HepG2 (cell line): ENCODE measurements around the gene AHCYL1. TPM values are rescaled to one million over a fixed set of nuclear protein-coding genes. Genes with fewer than 3 reads are reported as not detected.

Experiments used
- ATAC-seq: fragments of 200-7000 bp; cut with Tn5 transposase; 3 replicates; pipeline ENCODE4 v1.9.1; 2020; ENCODE audit warnings: mild to moderate bottlenecking, moderate library complexity
- BruUV-seq: library from RNA; stranded (reverse); fragments of 400-500 nt; replicated peaks from 2 replicates; lab custom pipeline; 2021; lab: Mats Ljungman, UMichigan
- CTCF ChIA-PET: fragments of 300-600 bp; formaldehyde crosslinking; extraction: SDS; loops from one replicate; lab custom pipeline; 2021; ENCODE audit warnings: low total read pairs, inconsistent platforms, low intra/inter-chr PET ratio; lab: Yijun Ruan, JAX
- POLR2A ChIA-PET: fragments of 350-600 bp; sonication (Branson Sonifier 250); formaldehyde crosslinking; loops from one replicate; lab custom pipeline; 2020; ENCODE audit warnings: antibody characterized with exemption, inconsistent platforms; lab: Yijun Ruan, JAX
- DNase-seq: peaks from one replicate; pipeline ENCODE4 v3.0.0-alpha.2; 2015; ENCODE audit warnings: low spot score
- FAIRE-seq: peaks from 3 replicates; lab custom pipeline; 2011; peaks lifted over from hg19 to GRCh38; lab: Jason Lieb, UNC
- H2AFZ ChIP-seq: one replicate; pipeline ENCODE4 v1.6.1; 2011; ENCODE audit warnings: low read length, inconsistent platforms
- H3K27ac ChIP-seq: fragments of 300-600 bp; 3 replicates; pipeline ENCODE4 v1.8.0; 2011; ENCODE audit warnings: mixed run types, mild to moderate bottlenecking, mixed read lengths, low read length, inconsistent platforms; ENCODE audit not compliant: insufficient read depth; ENCODE audit errors: extremely low read length
- H3K27me3 ChIP-seq, 2 experiments: fragments of 200-600 bp in 1 of 2; 2 replicates in 1 of 2; 3 replicates in 1 of 2; pipeline versions ENCODE4 v1.6.0 to v1.8.0; 2011; ENCODE audit warnings: low read length in 2 of 2, mild to moderate bottlenecking in 2 of 2, moderate library complexity in 2 of 2, inconsistent platforms in 1 of 2; ENCODE audit not compliant: insufficient read depth in 2 of 2, control insufficient read depth in 1 of 2
- H3K36me3 ChIP-seq, 2 experiments: fragments of 200-600 bp in 1 of 2; replicated peaks in 1 of 2; 2 replicates in 1 of 2; 3 replicates in 1 of 2; pipeline versions ENCODE4 v1.5.1 to v1.8.0; 2011; ENCODE audit warnings: low read length in 2 of 2, inconsistent platforms in 1 of 2; ENCODE audit not compliant: insufficient read depth in 2 of 2, control insufficient read depth in 1 of 2
- H3K4me1 ChIP-seq: 2 replicates; pipeline ENCODE4 v1.5.1; 2012; ENCODE audit warnings: low read length, inconsistent platforms; ENCODE audit not compliant: insufficient read depth
- H3K4me2 ChIP-seq: 2 replicates; pipeline ENCODE4 v1.6.0; 2011; ENCODE audit warnings: low read depth, low read length, inconsistent platforms
- H3K4me3 ChIP-seq, 3 experiments: fragments of 200-600 bp in 1 of 3; sonication (generic), shearing (Covaris generic) in 1 of 3; replicated peaks in 1 of 3; 2 replicates each; pipeline ENCODE4 v1.5.1; 2011 to 2016; ENCODE audit warnings: low read length in 3 of 3, inconsistent platforms in 2 of 3, low read depth in 2 of 3, mild to moderate bottlenecking in 2 of 3, control low read depth in 1 of 3, mixed read lengths in 1 of 3; ENCODE audit not compliant: insufficient read depth in 1 of 3
- H3K79me2 ChIP-seq: one replicate; pipeline ENCODE4 v1.6.1; 2011; ENCODE audit warnings: low read length, inconsistent platforms; ENCODE audit not compliant: insufficient read depth
- H3K9ac ChIP-seq: 2 replicates; pipeline ENCODE4 v1.6.0; 2011; ENCODE audit warnings: mild to moderate bottlenecking, low read depth, low read length, inconsistent platforms; ENCODE audit not compliant: insufficient read depth
- H3K9me3 ChIP-seq: 2 replicates; pipeline ENCODE4 v1.5.1; 2012; ENCODE audit warnings: mild to moderate bottlenecking, low read length
- H4K20me1 ChIP-seq: 2 replicates; pipeline ENCODE4 v1.6.0; 2011; ENCODE audit warnings: inconsistent platforms, mild to moderate bottlenecking, low read length, moderate library complexity; ENCODE audit not compliant: insufficient read depth
- CBX5 ChIP-seq: sonication (generic); formaldehyde crosslinking; IDR thresholded peaks from 2 replicates; pipeline ENCODE4 v1.4.0; 2020; ENCODE audit warnings: missing genetic modification reagents, borderline replicate concordance
- ZBTB1 ChIP-seq: sonication (generic); formaldehyde crosslinking; IDR thresholded peaks from 2 replicates; pipeline ENCODE4 v1.4.0; 2020; ENCODE audit warnings: missing genetic modification reagents, borderline replicate concordance
- WGBS: methylation state at CpG from one replicate; pipeline ENCODE4 v1.1.6; 2017; ENCODE audit warnings: low lambda C conversion rate; 5-methylcytosine and 5-hydroxymethylcytosine counted together
- in situ Hi-C: cut with HindIII; loops from 2 replicates; pipeline ENCODE4 v1.10.0; 2017; ENCODE audit warnings: low pct_unique_long_range_greater_than_20kb; ENCODE audit not compliant: extremely low pct_ligation_motif_present
- intact Hi-C: fragments of 100-400 bp; cut with micrococcal nuclease; formaldehyde crosslinking; loops from one replicate; pipeline ENCODE4 v1.10.0; 2022; ENCODE audit not compliant: unreplicated experiment
- polyA plus RNA-seq, 8 experiments: library from polyadenylated mRNA; depleted of rRNA in 3 of 8; stranded (reverse) in 7 of 8; unstranded in 1 of 8; fragments of >200 nt; fragmentation: Illumina TruSeq in 4 of 8; extraction: Trizol in 4 of 8; gene quantifications; 2 replicates each; pipeline versions ENCODE4 v1.2.1 to v1.2.3, GENCODE V29; 2011 to 2016; ENCODE audit warnings: low read depth in 4 of 8, missing spikeins in 1 of 8, mixed read lengths in 1 of 8; ENCODE audit not compliant: insufficient read depth in 1 of 8
- total RNA-seq, 5 experiments: library from RNA; depleted of rRNA; stranded (reverse); fragments of >200 nt; fragmentation: Illumina TruSeq; extraction: Trizol; gene quantifications; 2 replicates each; pipeline ENCODE4 v1.2.3, GENCODE V29; 2016; ENCODE audit warnings: low read depth in 1 of 5
- TF ChIP-seq, protein P1 (sequence below): sonication (generic); formaldehyde crosslinking; IDR thresholded peaks from 2 replicates; pipeline ENCODE4 v1.5.0; 2020; ENCODE audit warnings: missing genetic modification reagents
- TF ChIP-seq, protein P2 (sequence below): conservative IDR thresholded peaks from 2 replicates; pipeline ENCODE4 v1.6.1; 2018; ENCODE audit warnings: missing genetic modification reagents

Gene AHCYL1
- total and polyA plus RNA-seq, 2 of the 13 experiments (the other 11 are each of a cell fraction or from before 2014, with no cell fraction given): 40.9 to 76.3 TPM

DNA sequence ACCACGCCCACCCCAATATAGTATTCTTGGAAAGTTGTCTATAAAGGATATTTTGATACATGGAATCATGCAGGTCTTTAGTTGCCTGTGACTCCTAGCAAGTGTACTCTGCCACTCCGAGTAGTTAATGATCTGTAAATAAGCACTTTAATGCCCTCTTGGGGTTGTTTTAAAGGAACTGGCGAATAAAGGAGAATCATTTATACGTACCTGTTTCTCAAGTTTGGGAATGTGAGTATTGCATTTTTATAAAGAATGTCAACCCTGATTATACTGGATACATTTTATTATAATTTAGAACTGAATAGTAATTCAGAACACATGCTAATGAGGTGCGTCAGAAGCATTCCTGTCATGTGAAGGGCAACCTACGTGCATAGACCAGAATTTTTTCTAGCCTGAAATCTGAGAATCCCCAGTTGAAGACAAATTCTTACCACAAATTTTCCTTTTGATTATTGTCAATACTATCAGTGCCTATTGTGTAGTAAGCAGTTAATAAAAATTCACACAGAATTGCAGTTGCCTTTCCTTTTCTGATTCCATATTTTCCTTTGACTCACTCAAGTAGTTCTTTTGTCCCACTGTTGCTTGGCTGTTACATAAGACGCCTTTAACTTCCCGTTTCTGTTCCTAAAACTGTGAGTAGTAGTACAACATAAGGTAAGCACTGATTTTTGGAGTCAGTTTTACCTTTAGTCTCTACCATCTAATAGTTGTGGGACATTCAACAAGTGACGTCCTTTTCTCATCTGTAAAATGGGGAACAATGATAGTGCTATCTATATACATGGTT is 5.1 kb downstream of the AHCYL1 start:
- intact Hi-C loops: loop anchor here (5.0 to 10.0 kb wide), 3 partner anchors 275 to 445 kb away; partner anchors contain the start of genes GNAI3 and GSTM5
- 94% methylated on average over 9 of the region's 9 CpGs for WGBS
- Histone ChIP-seq H3K9ac (no peak overlapping the region), H3K27me3 (no peaks in the 10 kb centered on the region; a peak in 1 of 5 replicates), H3K4me2 (no peak overlapping the region; the same call in 1 of the 2 replicates), H4K20me1 (peaks cover 3% of the 10 kb centered on the region), H3K4me3 (no peak overlapping the region), H3K36me3 (peaks cover 4% of the 10 kb centered on the region in 2 experiments; a peak in 2 of 5 replicates), H3K79me2 (peaks cover 73% of the 10 kb centered on the region), H3K27ac (no peak overlapping the region), H3K4me1 (peaks cover 50% of the 10 kb centered on the region), H2AFZ (no peak overlapping the region), H3K9me3 (no peaks in the 10 kb centered on the region)
- CTCF ChIA-PET: no interaction called here
- in situ Hi-C loops: loop anchor here (10.0 kb wide), 1 partner anchor 345 kb away; no protein-coding TSS in a partner anchor
- POLR2A ChIA-PET: interaction anchor here (1.4 kb wide), 1 partner anchor 14 kb away, joined by 3 read pairs; no protein-coding TSS in a partner anchor
- ATAC-seq (no peak), FAIRE-seq (no peak), DNase-seq (no peak)
- BruUV-seq: no TSS peak
- TF ChIP-seq CBX5 (CRISPR knock-in tag): no peak
- TF ChIP-seq, protein P1, sequence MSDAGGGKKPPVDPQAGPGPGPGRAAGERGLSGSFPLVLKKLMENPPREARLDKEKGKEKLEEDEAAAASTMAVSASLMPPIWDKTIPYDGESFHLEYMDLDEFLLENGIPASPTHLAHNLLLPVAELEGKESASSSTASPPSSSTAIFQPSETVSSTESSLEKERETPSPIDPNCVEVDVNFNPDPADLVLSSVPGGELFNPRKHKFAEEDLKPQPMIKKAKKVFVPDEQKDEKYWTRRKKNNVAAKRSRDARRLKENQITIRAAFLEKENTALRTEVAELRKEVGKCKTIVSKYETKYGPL (CRISPR knock-in tag): no peak
- no peak for TF ChIP-seq ZBTB1 (CRISPR knock-in tag)
- TF ChIP-seq, protein P2, sequence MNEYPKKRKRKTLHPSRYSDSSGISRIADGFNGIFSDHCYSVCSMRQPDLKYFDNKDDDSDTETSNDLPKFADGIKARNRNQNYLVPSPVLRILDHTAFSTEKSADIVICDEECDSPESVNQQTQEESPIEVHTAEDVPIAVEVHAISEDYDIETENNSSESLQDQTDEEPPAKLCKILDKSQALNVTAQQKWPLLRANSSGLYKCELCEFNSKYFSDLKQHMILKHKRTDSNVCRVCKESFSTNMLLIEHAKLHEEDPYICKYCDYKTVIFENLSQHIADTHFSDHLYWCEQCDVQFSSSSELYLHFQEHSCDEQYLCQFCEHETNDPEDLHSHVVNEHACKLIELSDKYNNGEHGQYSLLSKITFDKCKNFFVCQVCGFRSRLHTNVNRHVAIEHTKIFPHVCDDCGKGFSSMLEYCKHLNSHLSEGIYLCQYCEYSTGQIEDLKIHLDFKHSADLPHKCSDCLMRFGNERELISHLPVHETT: no peak
